Measurements from ENCODE around the gene SELENOI.

Gene SELENOI

GRCh38 chr2:26429779-26430578, 84.0 kb downstream of the SELENOI start:
- no peak for TF ChIP-seq CTCF (IDR thresholded peaks at IDR 0.05; ENCODE audit: low read depth, low read length)
- DNase-seq: no peak

GRCh38 chr2:26430826-26431225, 84.9 kb downstream of the SELENOI start:
- TF ChIP-seq CTCF (IDR thresholded peaks at IDR 0.05; ENCODE audit: low read depth, low read length): no peak
- no peak for DNase-seq

More at GRCh38 chr2:26429779-26430578, 84.0 kb downstream of the SELENOI start:
- H3K4me3 ChIP-seq (ENCODE audit: low read depth, low read length): no peak overlapping the region
- no peaks in the 10 kb centered on the region for H3K4me1 ChIP-seq
- H3K27me3 ChIP-seq: no peaks in the 10 kb centered on the region
- H3K9me3 ChIP-seq: no peaks in the 10 kb centered on the region
- H3K36me3 ChIP-seq: no peaks in the 10 kb centered on the region

GRCh38 chr2:26432363-26432762, 86.4 kb downstream of the SELENOI start:
- no peak for TF ChIP-seq CTCF (IDR thresholded peaks at IDR 0.05; ENCODE audit: low read depth, low read length)

More at GRCh38 chr2:26430826-26431225, 84.9 kb downstream of the SELENOI start:
- Histone ChIP-seq H3K9me3 (no peaks in the 10 kb centered on the region), H3K36me3 (no peaks in the 10 kb centered on the region), H3K4me3 (ENCODE audit: low read depth, low read length) (no peak overlapping the region), H3K4me1 (no peaks in the 10 kb centered on the region), H3K27me3 (no peaks in the 10 kb centered on the region)

GRCh38 chr2:26432859-26433258, 86.9 kb downstream of the SELENOI start:
- no peak for DNase-seq
- Histone ChIP-seq H3K36me3 (no peaks in the 10 kb centered on the region), H3K9me3 (no peaks in the 10 kb centered on the region), H3K4me3 (ENCODE audit: low read depth, low read length) (no peak overlapping the region), H3K4me1 (no peaks in the 10 kb centered on the region), H3K27me3 (no peaks in the 10 kb centered on the region)
- no peak for TF ChIP-seq CTCF (IDR thresholded peaks at IDR 0.05; ENCODE audit: low read depth, low read length)

More at GRCh38 chr2:26432363-26432762, 86.4 kb downstream of the SELENOI start:
- Histone ChIP-seq H3K36me3 (no peaks in the 10 kb centered on the region), H3K4me1 (no peaks in the 10 kb centered on the region), H3K9me3 (no peaks in the 10 kb centered on the region), H3K27me3 (no peaks in the 10 kb centered on the region), H3K4me3 (ENCODE audit: low read depth, low read length) (no peak overlapping the region)
- DNase-seq: no peak

GRCh38 chr2:26435106-26435505, 89.2 kb downstream of the SELENOI start:
- Histone ChIP-seq H3K4me1 (peaks cover 4% of the 10 kb centered on the region; the same call in 1 of the 2 replicates), H3K27me3 (no peaks in the 10 kb centered on the region), H3K9me3 (no peaks in the 10 kb centered on the region), H3K4me3 (ENCODE audit: low read depth, low read length) (no peak overlapping the region), H3K36me3 (no peaks in the 10 kb centered on the region)
- DNase-seq: no peak
- no peak for TF ChIP-seq CTCF (IDR thresholded peaks at IDR 0.05; ENCODE audit: low read depth, low read length)

GRCh38 chr2:26438526-26438925, 92.6 kb downstream of the SELENOI start:
- no peaks in the 10 kb centered on the region for H3K27me3 ChIP-seq
- peaks cover 4% of the 10 kb centered on the region; the same call in 1 of the 2 replicates for H3K4me1 ChIP-seq
- H3K4me3 ChIP-seq (ENCODE audit: low read depth, low read length): no peak overlapping the region
- H3K9me3 ChIP-seq: no peaks in the 10 kb centered on the region
- peak; percentile 9; the same call in 1 of the 2 replicates for TF ChIP-seq CTCF (IDR thresholded peaks at IDR 0.05; ENCODE audit: low read depth, low read length)
- H3K36me3 ChIP-seq: no peaks in the 10 kb centered on the region
- no peak for DNase-seq

Data from BE2C (cell line).